ENCODE results near the gene CD81. TPM values are rescaled to one million over a fixed set of nuclear protein-coding genes. Genes with fewer than 3 reads are reported as not detected.

CD81 gene
- total RNA-seq, 2 donors from 2014 or later = 306 to 322 TPM

GRCh38 chr11:2425506-2425905 is 48.4 kb downstream of the CD81 start:
- Mint-ChIP-seq H3K4me3 (no peak overlapping the region), H3K27ac (no peak overlapping the region), H3K9me3 (no peaks in the 10 kb centered on the region), H3K27me3 (no peaks in the 10 kb centered on the region), H3K4me1 (ENCODE audit: low read depth in 2 of 2) (no peaks in the 10 kb centered on the region), H3K36me3 (no peaks in the 10 kb centered on the region)
- ATAC-seq = no peak
- DNase-seq (ENCODE audit: low spot score) = no peak

- peaks cover 0 to 2% of the 10 kb centered on the region in 2 donors for H3K4me1 Mint-ChIP-seq (ENCODE audit: low read depth in 2 of 2)
- no peak overlapping the region for H3K4me3 Mint-ChIP-seq
Observed at GRCh38 chr11:2426221-2426620, 49.1 kb downstream of the CD81 start.

DNA sequence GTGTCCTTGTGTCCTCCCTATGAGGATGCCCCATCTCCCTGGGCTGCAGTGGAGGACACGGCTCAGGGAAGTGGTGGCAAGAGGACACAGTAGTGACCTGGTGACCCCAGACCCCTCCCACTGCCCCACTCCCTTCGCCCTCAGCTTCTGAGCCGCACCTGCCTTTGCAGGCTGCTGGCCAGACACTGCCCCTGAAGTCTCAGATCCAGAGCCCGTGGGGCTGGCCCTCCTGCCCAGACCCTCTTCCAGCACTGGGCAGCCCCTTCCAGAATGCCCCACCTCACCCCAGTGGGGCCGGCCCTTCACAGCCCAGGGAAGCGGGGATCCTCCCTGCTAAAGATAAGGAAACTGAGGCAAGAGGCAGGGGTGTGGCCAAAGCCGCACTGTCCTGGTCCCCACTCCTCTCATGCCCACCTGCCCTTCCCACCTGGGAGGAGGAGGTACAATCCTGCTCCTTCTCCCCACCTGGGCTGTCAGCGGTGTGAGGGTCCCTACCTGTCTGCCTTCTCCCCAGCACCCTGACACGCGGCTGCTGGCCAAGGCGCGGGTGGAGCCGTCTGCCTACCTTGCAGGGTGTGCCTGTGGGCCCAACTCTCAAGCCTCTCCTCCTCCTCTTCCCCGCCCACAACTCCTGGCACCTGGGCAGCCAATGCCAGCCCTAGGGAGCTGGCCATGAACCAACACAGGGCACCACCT is 49.9 kb downstream of the CD81 start:
- Mint-ChIP-seq H3K9me3 (no peaks in the 10 kb centered on the region), H3K4me1 (ENCODE audit: low read depth in 2 of 2) (peaks cover 0 to 2% of the 10 kb centered on the region in 2 donors), H3K27me3 (no peaks in the 10 kb centered on the region), H3K27ac (no peak overlapping the region), H3K36me3 (no peaks in the 10 kb centered on the region), H3K4me3 (no peak overlapping the region)
- ATAC-seq = no peak
- DNase-seq (ENCODE audit: low spot score) = no peak

More at GRCh38 chr11:2426221-2426620, 49.1 kb downstream of the CD81 start:
- ATAC-seq (no peak), DNase-seq (ENCODE audit: low spot score) (no peak)
- Mint-ChIP-seq H3K9me3 (no peaks in the 10 kb centered on the region), H3K27me3 (no peaks in the 10 kb centered on the region), H3K36me3 (no peaks in the 10 kb centered on the region), H3K27ac (no peak overlapping the region)

- H3K4me1 Mint-ChIP-seq (ENCODE audit: low read depth in 2 of 2) = peaks cover 0 to 2% of the 10 kb centered on the region in 2 donors
- no peak overlapping the region for H3K27ac Mint-ChIP-seq
- no peaks in the 10 kb centered on the region for H3K9me3 Mint-ChIP-seq
- no peaks in the 10 kb centered on the region for H3K27me3 Mint-ChIP-seq
- DNase-seq (ENCODE audit: low spot score) = no peak
- H3K36me3 Mint-ChIP-seq = no peaks in the 10 kb centered on the region
- H3K4me3 Mint-ChIP-seq = no peak overlapping the region
- no peak for ATAC-seq
Observed at GRCh38 chr11:2427721-2428321, 50.7 kb downstream of the CD81 start.

DNA sequence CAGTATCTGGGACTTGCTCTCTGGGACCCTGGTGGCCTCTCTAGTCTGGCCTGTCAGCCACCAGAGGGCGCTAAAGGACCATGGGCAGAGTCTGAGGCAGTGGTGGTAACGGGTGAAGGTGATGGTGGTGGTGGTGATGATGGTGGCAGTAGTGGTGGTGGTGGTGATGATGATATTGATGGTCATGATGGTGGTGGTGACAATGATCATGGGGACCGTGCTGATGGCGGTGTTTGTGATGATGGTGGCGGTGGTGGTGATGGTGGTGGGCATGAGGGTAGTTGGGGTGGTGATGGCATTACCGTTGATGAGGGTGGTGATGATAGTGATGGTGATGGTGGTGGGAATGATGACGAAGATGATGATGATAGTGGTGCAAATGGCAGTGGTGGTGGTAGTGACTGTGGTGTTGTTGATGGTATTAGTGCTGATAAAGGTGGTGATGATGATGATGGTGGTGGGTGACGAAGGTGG is 51.2 kb downstream of the CD81 start:
- ATAC-seq (peak; percentile 74 to 84), DNase-seq (ENCODE audit: low spot score) (no peak)
- no peaks in the 10 kb centered on the region for H3K9me3 Mint-ChIP-seq
- no peak overlapping the region for H3K27ac Mint-ChIP-seq
- no peaks in the 10 kb centered on the region for H3K27me3 Mint-ChIP-seq
- peaks cover 0 to 2% of the 10 kb centered on the region in 2 donors for H3K4me1 Mint-ChIP-seq (ENCODE audit: low read depth in 2 of 2)
- H3K36me3 Mint-ChIP-seq = no peaks in the 10 kb centered on the region
- H3K4me3 Mint-ChIP-seq = no peak overlapping the region

GRCh38 chr11:2431395-2431794 is 54.3 kb downstream of the CD81 start:
- H3K4me1 Mint-ChIP-seq (ENCODE audit: low read depth in 2 of 2) = peaks cover 0 to 2% of the 10 kb centered on the region in 2 donors
- no peak overlapping the region for H3K4me3 Mint-ChIP-seq
- H3K36me3 Mint-ChIP-seq = no peaks in the 10 kb centered on the region
- ATAC-seq = no peak
- no peak for DNase-seq (ENCODE audit: low spot score)
- H3K27me3 Mint-ChIP-seq = no peaks in the 10 kb centered on the region
- H3K27ac Mint-ChIP-seq = peak overlapping the region in 1 of 2 donors; percentile 57
- H3K9me3 Mint-ChIP-seq = no peaks in the 10 kb centered on the region

DNA sequence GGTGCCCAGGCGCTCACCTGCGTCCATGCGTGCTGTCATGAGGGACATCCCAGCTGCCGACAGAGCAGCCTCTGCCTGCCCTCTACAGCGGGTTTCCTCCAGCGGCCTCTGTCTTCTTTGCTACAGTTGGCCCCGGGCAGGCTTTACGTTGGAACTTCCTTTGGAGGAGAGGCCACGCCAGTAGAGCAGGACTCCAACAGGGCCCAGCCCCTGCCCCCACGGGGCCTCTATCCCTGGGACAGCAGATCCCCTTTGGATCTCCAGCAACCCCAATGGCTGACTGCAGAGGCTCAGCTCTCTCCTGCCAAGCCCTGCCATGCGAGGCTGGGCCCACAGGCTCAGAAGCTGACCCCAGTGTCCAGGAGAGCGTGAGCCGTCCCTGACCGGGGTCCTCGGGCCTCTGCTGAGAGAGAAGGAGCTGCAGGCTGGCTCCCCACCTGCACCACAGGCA is 55.1 kb downstream of the CD81 start:
- ATAC-seq (no peak), DNase-seq (ENCODE audit: low spot score) (peak; percentile 2)
- no peaks in the 10 kb centered on the region for H3K27me3 Mint-ChIP-seq
- peaks cover 0 to 2% of the 10 kb centered on the region in 2 donors for H3K4me1 Mint-ChIP-seq (ENCODE audit: low read depth in 2 of 2)
- no peaks in the 10 kb centered on the region for H3K9me3 Mint-ChIP-seq
- H3K36me3 Mint-ChIP-seq = no peaks in the 10 kb centered on the region
- no peak overlapping the region for H3K27ac Mint-ChIP-seq
- H3K4me3 Mint-ChIP-seq = no peak overlapping the region

DNA sequence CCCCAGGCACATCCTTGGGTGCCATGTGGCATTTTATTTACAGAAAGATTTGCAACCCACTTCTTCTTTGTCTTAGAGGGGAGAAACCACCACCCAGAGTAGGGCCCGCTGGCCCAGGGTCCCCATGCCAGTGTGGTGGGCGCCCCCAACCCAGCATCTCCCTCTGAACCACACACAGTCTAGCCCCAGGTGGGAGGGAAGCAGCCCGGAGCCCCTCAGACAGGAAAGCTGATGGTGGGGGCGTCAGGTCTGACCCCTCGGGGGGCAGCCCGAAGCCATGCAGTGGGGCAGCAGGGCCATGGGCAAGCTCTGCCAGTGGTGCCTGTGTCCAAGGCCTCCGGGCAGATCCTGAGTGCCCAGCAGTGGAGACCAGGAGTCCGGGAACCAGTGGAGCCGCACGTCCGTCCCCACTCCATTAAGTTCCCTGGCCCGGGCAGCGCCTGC is 55.5 kb downstream of the CD81 start:
- no peak for ATAC-seq
- peaks cover 0 to 1% of the 10 kb centered on the region in 2 donors for H3K27me3 Mint-ChIP-seq
- peaks cover 0 to 2% of the 10 kb centered on the region in 2 donors for H3K4me1 Mint-ChIP-seq (ENCODE audit: low read depth in 2 of 2)
- no peaks in the 10 kb centered on the region for H3K9me3 Mint-ChIP-seq
- no peak overlapping the region for H3K27ac Mint-ChIP-seq
- no peak overlapping the region for H3K4me3 Mint-ChIP-seq
- no peaks in the 10 kb centered on the region for H3K36me3 Mint-ChIP-seq
- peak; percentile 44 for DNase-seq (ENCODE audit: low spot score)

DNA sequence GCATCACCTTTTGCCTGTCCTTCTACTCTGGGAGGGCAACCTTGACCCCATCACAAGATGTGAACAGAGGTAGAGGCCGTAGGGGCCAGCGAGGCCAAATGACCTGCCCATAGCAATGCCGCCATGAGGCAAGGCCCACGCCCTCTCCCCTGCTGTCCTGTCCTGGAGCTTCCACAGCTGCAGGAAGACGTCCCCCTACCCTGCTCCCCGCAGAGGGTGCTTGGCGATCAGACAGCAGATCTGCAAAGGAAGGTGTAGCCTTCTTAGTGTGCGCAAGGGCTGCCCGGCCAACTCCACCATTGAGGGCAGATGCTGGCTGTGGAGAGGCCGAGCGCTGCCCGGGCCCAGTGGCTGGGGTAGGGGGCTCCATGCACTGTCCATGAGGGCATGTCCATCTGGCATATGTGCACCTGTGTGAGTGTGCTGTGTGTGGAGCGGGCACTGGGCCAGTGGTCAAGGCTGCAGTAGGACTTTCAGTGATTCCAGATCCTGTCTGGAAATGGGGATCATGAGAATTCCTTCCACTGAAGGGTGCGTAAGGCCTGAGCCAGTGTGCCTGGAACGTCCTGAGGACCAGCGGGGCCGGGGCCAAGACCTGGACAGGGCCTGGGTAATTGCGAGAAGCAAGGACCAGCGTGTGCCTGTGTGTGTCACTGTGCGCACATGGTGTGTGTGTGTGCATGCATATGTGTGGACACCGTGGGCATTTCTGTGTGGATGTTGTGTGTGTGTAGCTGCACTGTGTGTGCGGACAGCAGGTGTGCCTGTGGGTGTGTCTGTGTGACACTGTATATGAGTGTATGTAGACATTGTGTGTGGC is 56.2 kb downstream of the CD81 start:
- ATAC-seq = no peak
- no peak overlapping the region for H3K4me3 Mint-ChIP-seq
- peak; percentile 37 for DNase-seq (ENCODE audit: low spot score)
- no peak overlapping the region for H3K27ac Mint-ChIP-seq
- H3K27me3 Mint-ChIP-seq = peaks cover 0 to 5% of the 10 kb centered on the region in 2 donors
- H3K9me3 Mint-ChIP-seq = no peaks in the 10 kb centered on the region
- no peaks in the 10 kb centered on the region for H3K36me3 Mint-ChIP-seq
- H3K4me1 Mint-ChIP-seq (ENCODE audit: low read depth in 2 of 2) = peaks cover 0 to 2% of the 10 kb centered on the region in 2 donors

- no peak for ATAC-seq
- peak; percentile 56 for DNase-seq (ENCODE audit: low spot score)
- Mint-ChIP-seq H3K36me3 (no peaks in the 10 kb centered on the region), H3K9me3 (no peaks in the 10 kb centered on the region), H3K27me3 (peaks cover 0 to 5% of the 10 kb centered on the region in 2 donors), H3K4me3 (no peak overlapping the region), H3K4me1 (ENCODE audit: low read depth in 2 of 2) (peaks cover 0 to 2% of the 10 kb centered on the region in 2 donors), H3K27ac (no peak overlapping the region)
Observed at GRCh38 chr11:2434008-2434407, 56.9 kb downstream of the CD81 start.

DNA sequence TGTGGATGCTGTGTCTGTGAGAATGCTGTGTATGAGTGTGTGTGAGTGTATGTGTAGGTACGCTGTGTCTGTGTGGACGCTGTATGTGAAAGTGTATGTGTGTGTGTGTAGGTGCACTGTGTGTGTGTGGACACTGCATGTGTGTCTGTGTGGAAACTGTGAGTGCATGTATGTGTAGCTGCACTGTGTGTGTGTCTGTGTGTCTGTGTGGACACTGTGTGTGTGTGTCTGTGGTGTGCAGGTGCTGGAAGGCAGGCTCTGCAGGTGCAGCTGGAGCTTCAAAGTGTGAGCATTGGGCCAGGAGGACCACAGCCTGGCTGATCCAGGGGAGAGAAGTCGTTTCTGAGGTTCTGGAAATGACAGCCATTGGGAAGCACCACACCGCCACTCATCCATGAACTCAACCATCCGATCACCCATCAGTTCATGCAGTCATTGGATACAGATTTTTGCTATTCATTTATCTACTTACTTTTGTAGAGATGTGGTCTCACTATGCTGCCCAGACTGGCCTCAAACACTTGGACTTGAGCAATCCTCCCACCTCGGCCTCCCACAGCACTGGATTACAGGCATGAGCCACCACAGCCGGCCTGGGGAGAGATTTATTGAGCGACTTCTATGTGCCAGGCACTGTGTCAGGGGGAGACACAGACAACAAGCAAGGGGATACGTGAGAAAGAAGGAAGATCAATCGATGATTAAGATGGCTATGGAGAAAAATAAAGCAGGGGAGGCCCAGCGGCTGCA is 57.6 kb downstream of the CD81 start:
- no peaks in the 10 kb centered on the region for H3K9me3 Mint-ChIP-seq
- H3K36me3 Mint-ChIP-seq = no peaks in the 10 kb centered on the region
- H3K4me1 Mint-ChIP-seq (ENCODE audit: low read depth in 2 of 2) = peaks cover 0 to 2% of the 10 kb centered on the region in 2 donors
- DNase-seq (ENCODE audit: low spot score) (peak; percentile 26), ATAC-seq (no peak)
- peaks cover 2 to 5% of the 10 kb centered on the region in 2 donors for H3K27me3 Mint-ChIP-seq
- no peak overlapping the region for H3K27ac Mint-ChIP-seq
- no peak overlapping the region for H3K4me3 Mint-ChIP-seq

- no peak overlapping the region for H3K27ac Mint-ChIP-seq
- ATAC-seq = no peak
- H3K4me1 Mint-ChIP-seq (ENCODE audit: low read depth in 2 of 2) = peaks cover 0 to 2% of the 10 kb centered on the region in 2 donors
- H3K9me3 Mint-ChIP-seq = no peaks in the 10 kb centered on the region
- H3K27me3 Mint-ChIP-seq = peaks cover 6 to 8% of the 10 kb centered on the region in 2 donors
- no peaks in the 10 kb centered on the region for H3K36me3 Mint-ChIP-seq
- H3K4me3 Mint-ChIP-seq = no peak overlapping the region
- DNase-seq (ENCODE audit: low spot score) = peak; percentile 40
Observed at GRCh38 chr11:2435288-2436012, 58.3 kb downstream of the CD81 start.

All from natural killer cell treated with Interleukin-12 subunit alpha and Interleukin-12 subunit beta and Interleukin-15 and Interleukin-18, amount 100 ng/mL, for 72 hours (primary cell).